GM12878 (cell line): Measurements from ENCODE around the gene RUFY4. TPM values are rescaled to one million over a fixed set of nuclear protein-coding genes. Genes with fewer than 3 reads are reported as not detected.
A peak's percentile ranks its signal among the peaks of the same experiment; 100 is the strongest.

Source experiments
- ATAC-seq: fragments of 200-7000 bp; cut with Tn5 transposase; 3 replicates; pipeline ENCODE4 v1.9.1; 2020; ENCODE audit warnings: mild to moderate bottlenecking, moderate library complexity
- BruUV-seq: library from RNA; stranded (reverse); fragments of 400-500 nt; replicated peaks from 2 replicates; lab custom pipeline; 2021; lab: Mats Ljungman, UMichigan
- CTCF ChIA-PET: fragments of 300-600 bp; sonication (Branson Sonifier 250); formaldehyde crosslinking; extraction: SDS; loops from one replicate; lab custom pipeline; 2021; ENCODE audit warnings: inconsistent platforms; lab: Yijun Ruan, JAX
- POLR2A ChIA-PET: fragments of 350-600 bp; formaldehyde crosslinking; extraction: SDS; loops from one replicate; lab custom pipeline; 2021; ENCODE audit warnings: inconsistent platforms; lab: Charles Lee
- RAD21 ChIA-PET: fragments of 300-600 bp; sonication (Branson Sonifier 250); formaldehyde crosslinking; loops from one replicate; lab custom pipeline; 2023; ENCODE audit warnings: antibody characterized with exemption; ENCODE audit not compliant: unreplicated experiment; lab: Charles Lee
- SMC1A ChIA-PET: fragments of 300-600 bp; sonication (Branson Sonifier 250); formaldehyde crosslinking; loops from one replicate; lab custom pipeline; 2023; ENCODE audit not compliant: unreplicated experiment, uncharacterized antibody; lab: Charles Lee
- DNase-seq: peaks from one replicate; pipeline ENCODE4 v3.0.0-alpha.2; 2011; ENCODE audit warnings: low read depth, low spot score
- FAIRE-seq: peaks from 3 replicates; lab custom pipeline; 2011; peaks lifted over from hg19 to GRCh38; lab: Jason Lieb, UNC
- H2AFZ ChIP-seq: 2 replicates; pipeline ENCODE4 v1.6.0; 2011; ENCODE audit warnings: low read depth, low read length, control low read depth; ENCODE audit not compliant: control insufficient read depth
- H3K27ac ChIP-seq: 2 replicates; pipeline ENCODE4 v1.5.1; 2011; ENCODE audit warnings: control low read depth; ENCODE audit not compliant: control insufficient read depth, insufficient read depth
- H3K27me3 ChIP-seq, 2 experiments: replicated peaks in 1 of 2; 2 replicates each; pipeline versions ENCODE4 v1.6.0 to v1.6.1; 2011; ENCODE audit warnings: low read length in 1 of 2; ENCODE audit not compliant: control insufficient read depth in 2 of 2, insufficient read depth in 2 of 2
- H3K36me3 ChIP-seq, 2 experiments: 2 replicates each; pipeline ENCODE4 v1.5.1; 2011; ENCODE audit warnings: low read length in 1 of 2; ENCODE audit not compliant: control insufficient read depth in 2 of 2, insufficient read depth in 2 of 2
- H3K4me1 ChIP-seq: 2 replicates; pipeline ENCODE4 v1.6.1; 2011; ENCODE audit warnings: mild to moderate bottlenecking, low read length, moderate library complexity, mixed read lengths; ENCODE audit not compliant: control insufficient read depth, insufficient read depth
- H3K4me2 ChIP-seq: 2 replicates; pipeline ENCODE4 v1.6.0; 2011; ENCODE audit warnings: control low read depth; ENCODE audit not compliant: control insufficient read depth, insufficient read depth
- H3K4me3 ChIP-seq: fragments of 200-600 bp; sonication (generic); 2 replicates; pipeline ENCODE4 v1.5.1; 2016
- H3K79me2 ChIP-seq: 2 replicates; pipeline ENCODE4 v1.6.0; 2011; ENCODE audit warnings: low read length; ENCODE audit not compliant: control insufficient read depth, insufficient read depth
- H3K9ac ChIP-seq: 2 replicates; pipeline ENCODE4 v1.8.0; 2011; ENCODE audit warnings: low read length, control low read depth, mixed read lengths; ENCODE audit not compliant: control insufficient read depth, insufficient read depth
- H3K9me3 ChIP-seq: replicated peaks from 3 replicates; pipeline ENCODE4 v1.5.1; 2011; ENCODE audit warnings: mild to moderate bottlenecking, low read length; ENCODE audit not compliant: control insufficient read depth, insufficient read depth
- H4K20me1 ChIP-seq: 2 replicates; pipeline ENCODE4 v1.6.0; 2011; ENCODE audit not compliant: control insufficient read depth, insufficient read depth
- BCLAF1 ChIP-seq: fragments of 450-650 bp; IDR thresholded peaks from 2 replicates; pipeline ENCODE4 v1.6.1; 2017; ENCODE audit warnings: antibody characterized with exemption, mild to moderate bottlenecking, moderate library complexity
- BHLHE40 ChIP-seq, 2 experiments: fragments of 450-650 bp in 1 of 2; IDR thresholded peaks; 2 replicates each; pipeline ENCODE4 v1.6.1; 2011 to 2017; ENCODE audit warnings: low read depth in 2 of 2, borderline replicate concordance in 1 of 2, improper control_type of control experiment in 1 of 2, low read length in 1 of 2, mild to moderate bottlenecking in 1 of 2
- ELK1 ChIP-seq: IDR thresholded peaks from 2 replicates; pipeline ENCODE4 v1.6.1; 2012; ENCODE audit warnings: low read depth, low read length, improper control_type of control experiment
- EP300 ChIP-seq, 2 experiments: fragments of 150-350 bp in 1 of 2; IDR thresholded peaks; 2 replicates each; pipeline ENCODE4 v1.6.1; 2011 to 2012; ENCODE audit warnings: low read depth in 2 of 2, low read length in 2 of 2, borderline replicate concordance in 1 of 2, improper control_type of control experiment in 1 of 2, inconsistent platforms in 1 of 2; ENCODE audit not compliant: control insufficient read depth in 1 of 2
- EZH2 ChIP-seq: IDR thresholded peaks from 2 replicates; pipeline ENCODE4 v1.6.1; 2012; ENCODE audit warnings: low read depth, mild to moderate bottlenecking, control low read depth, inconsistent platforms, low read length, borderline replicate concordance; ENCODE audit not compliant: control insufficient read depth
- HDAC2 ChIP-seq: fragments of 200-600 bp; sonication (generic); IDR thresholded peaks from 2 replicates; pipeline ENCODE4 v1.6.1; 2017
- KDM1A ChIP-seq: fragments of 200-600 bp; sonication (generic); IDR thresholded peaks from 2 replicates; pipeline ENCODE4 v1.6.1; 2016; ENCODE audit warnings: borderline replicate concordance
- MAX ChIP-seq: IDR thresholded peaks from 2 replicates; pipeline ENCODE4 v1.6.1; 2012; ENCODE audit warnings: low read depth, low read length, improper control_type of control experiment
- MYB ChIP-seq: fragments of 150-350 bp; IDR thresholded peaks from 2 replicates; pipeline ENCODE4 v1.6.1; 2014; ENCODE audit warnings: mild to moderate bottlenecking, low read depth, low read length, borderline replicate concordance
- PAX8 ChIP-seq: fragments of 450-650 bp; IDR thresholded peaks from 2 replicates; pipeline ENCODE4 v1.6.1; 2017; ENCODE audit warnings: mild to moderate bottlenecking, moderate library complexity
- SPI1 ChIP-seq: IDR thresholded peaks from 2 replicates; pipeline ENCODE4 v1.6.1; 2011; ENCODE audit warnings: low read depth, mild to moderate bottlenecking, low read length, moderate library complexity, borderline replicate concordance; ENCODE audit not compliant: insufficient read depth
- WGBS: methylation state at CpG from one replicate; pipeline ENCODE4 v1.1.6; 2016; ENCODE audit warnings: low lambda C conversion rate; ENCODE audit not compliant: insufficient replicate concordance, insufficient coverage; ENCODE audit errors: missing lambda C conversion rate; 5-methylcytosine and 5-hydroxymethylcytosine counted together
- in situ Hi-C: fragments of 300-500 bp; cut with MboI; formaldehyde crosslinking; loops from 9 replicates; pipeline ENCODE4 v1.14.3; 2018; ENCODE audit warnings: mixed read lengths
- intact Hi-C: fragments of 100-400 bp; cut with micrococcal nuclease; formaldehyde crosslinking; loops from one replicate; pipeline ENCODE4 v1.14.2; 2022; ENCODE audit not compliant: unreplicated experiment
- polyA plus RNA-seq, 11 experiments: library from polyadenylated mRNA; depleted of rRNA in 4 of 11; unstranded in 6 of 11; stranded (reverse) in 5 of 11; fragments of >200 nt; fragmentation: Nextera tagmentation in 4 of 11; fragmentation: Illumina TruSeq in 1 of 11; extraction: Ambion mirVana in 4 of 11; extraction: Trizol in 1 of 11; gene quantifications; 1 replicate in 1 of 11; 2 replicates in 10 of 11; pipeline versions ENCODE4 v1.2.1 to v1.2.3, GENCODE V29; 2011 to 2016; ENCODE audit warnings: inconsistent platforms in 2 of 11, missing spikeins in 2 of 11, low read depth in 1 of 11
- total RNA-seq, 4 experiments: library from RNA; depleted of rRNA in 3 of 4; stranded (reverse); fragments of >200 nt in 3 of 4; fragmentation: Illumina TruSeq in 1 of 4; extraction: Trizol in 1 of 4; gene quantifications; 2 replicates each; pipeline versions ENCODE4 v1.2.1 to v1.2.3, GENCODE V29; 2013 to 2021

Gene RUFY4
- total and polyA plus RNA-seq, 10 of the 15 experiments (the other 5 are each of a cell fraction or from before 2014, with no cell fraction given), result 0.05 to 2.7 (median 0.90) TPM

- no peak for TF ChIP-seq BCLAF1
- no peak for TF ChIP-seq EP300 (IDR thresholded peaks at IDR 0.05; ENCODE audit: borderline replicate concordance in 1 of 2, control insufficient read depth in 1 of 2, low read depth in 2 of 2, low read length in 2 of 2)
- TF ChIP-seq KDM1A, result no peak
Observed at GRCh38 chr2:218095853-218096252, 26.8 kb downstream of the RUFY4 start (continued).

- in situ Hi-C loops (no loop called here), intact Hi-C loops (no loop called here)
- Histone ChIP-seq H3K9ac (no peak overlapping the region), H3K9me3 (no peaks in the 10 kb centered on the region; the same call in 2 of the 3 replicates), H3K79me2 (no peaks in the 10 kb centered on the region), H2AFZ (no peak overlapping the region), H3K27ac (no peak overlapping the region), H3K27me3 (no peaks in the 10 kb centered on the region), H3K4me2 (no peak overlapping the region), H3K4me3 (no peak overlapping the region), H4K20me1 (no peaks in the 10 kb centered on the region), H3K4me1 (no peaks in the 10 kb centered on the region), H3K36me3 (no peaks in the 10 kb centered on the region)
- no peak for ATAC-seq
- peak; percentile 69 for FAIRE-seq
- 0% methylated on average over 3 of the region's 3 CpGs for WGBS
- ChIA-PET RAD21 (no interaction called here), SMC1A (no interaction called here), CTCF (no interaction called here), POLR2A (no interaction called here)
- no TSS peak for BruUV-seq
- peak; percentile 32; the same call in 1 of the 2 replicates for TF ChIP-seq SPI1
- TF ChIP-seq MYB, result no peak
- TF ChIP-seq ELK1, result no peak
- TF ChIP-seq PAX8, result no peak
- TF ChIP-seq EZH2, result no peak
- TF ChIP-seq HDAC2, result no peak
- no peak for TF ChIP-seq BHLHE40 (IDR thresholded peaks at IDR 0.05; ENCODE audit: borderline replicate concordance in 1 of 2, low read depth in 2 of 2, low read length in 1 of 2)
- TF ChIP-seq MAX, result no peak
- no peak for DNase-seq
Observed at GRCh38 chr2:218097975-218098374, 28.9 kb downstream of the RUFY4 start.
